H7 (cell line): ENCODE measurements around the gene KHDRBS2. TPM values are rescaled to one million over a fixed set of nuclear protein-coding genes. Genes with fewer than 3 reads are reported as not detected.

ENCODE experiments used
- DNase-seq: peaks from one replicate; pipeline ENCODE4 v3.0.0; 2012
- H3K27me3 ChIP-seq: 2 replicates; pipeline ENCODE4 v1.6.0; 2011; ENCODE audit warnings: mild to moderate bottlenecking, low read length; ENCODE audit not compliant: control insufficient read depth, insufficient read depth
- H3K36me3 ChIP-seq: replicated peaks from 2 replicates; pipeline ENCODE4 v1.5.1; 2011; ENCODE audit warnings: low read length; ENCODE audit not compliant: control insufficient read depth, insufficient read depth
- H3K4me3 ChIP-seq: 2 replicates; pipeline ENCODE4 v1.5.1; 2011; ENCODE audit warnings: low read depth, mild to moderate bottlenecking, control low read depth, low read length, moderate library complexity; ENCODE audit not compliant: insufficient read depth
- total RNA-seq: library from RNA; depleted of rRNA; stranded (reverse); fragments of >200 nt; shearing (Covaris generic); gene quantifications from 2 replicates; pipeline ENCODE4 v1.2.3, GENCODE V29; 2014

KHDRBS2 gene
- total RNA-seq, 1 experiment from 2014 or later = 3.7 TPM

- DNase-seq = no peak
- Histone ChIP-seq H3K27me3 (no peaks in the 10 kb centered on the region), H3K4me3 (no peak overlapping the region), H3K36me3 (no peaks in the 10 kb centered on the region)
Observed at GRCh38 chr6:62129127-62129526, 156.9 kb downstream of the KHDRBS2 start.

- no peaks in the 10 kb centered on the region for H3K27me3 ChIP-seq
- DNase-seq = no peak
- no peaks in the 10 kb centered on the region for H3K36me3 ChIP-seq
- H3K4me3 ChIP-seq = no peak overlapping the region
Observed at GRCh38 chr6:62119401-62119800, 166.6 kb downstream of the KHDRBS2 start.

DNA sequence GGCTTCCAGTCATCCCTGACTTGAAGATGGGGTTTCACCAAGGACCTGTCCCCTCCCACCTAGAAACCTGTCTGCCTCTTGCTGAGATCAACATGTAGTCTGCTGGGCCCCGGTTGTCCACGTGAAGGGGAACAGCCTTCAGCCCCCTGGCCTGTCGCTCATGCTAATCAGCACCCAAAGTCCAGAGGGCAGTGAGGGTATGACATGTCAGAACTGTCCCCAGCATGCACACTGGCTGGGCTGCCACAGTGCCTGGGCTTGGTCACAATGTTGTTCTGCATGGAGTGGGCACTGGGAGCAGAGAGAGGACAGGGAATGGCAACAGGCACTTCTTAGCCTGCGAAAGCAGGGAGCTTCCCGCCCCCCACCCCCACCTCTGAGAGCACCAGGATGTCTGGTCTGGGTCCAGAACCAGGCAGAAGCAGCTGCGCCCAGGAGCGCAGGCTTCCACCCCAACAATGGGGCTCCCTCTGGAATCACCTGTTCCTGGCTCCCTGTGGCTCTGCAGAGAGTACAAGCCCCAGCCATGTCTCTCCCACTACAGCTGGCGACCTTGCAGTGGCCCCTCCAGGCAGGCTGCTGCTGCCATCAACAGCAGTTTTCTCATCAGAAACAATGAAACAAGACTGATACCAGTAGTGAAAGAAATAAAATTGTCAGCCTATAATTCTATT lies 182.7 kb downstream of the KHDRBS2 start:
- Histone ChIP-seq H3K36me3 (no peaks in the 10 kb centered on the region), H3K27me3 (no peaks in the 10 kb centered on the region), H3K4me3 (no peak overlapping the region)
- no peak for DNase-seq

GRCh38 chr6:62102387-62102786 lies 183.6 kb downstream of the KHDRBS2 start:
- H3K36me3 ChIP-seq = no peaks in the 10 kb centered on the region
- H3K4me3 ChIP-seq = no peak overlapping the region
- no peaks in the 10 kb centered on the region for H3K27me3 ChIP-seq
- no peak for DNase-seq

DNA sequence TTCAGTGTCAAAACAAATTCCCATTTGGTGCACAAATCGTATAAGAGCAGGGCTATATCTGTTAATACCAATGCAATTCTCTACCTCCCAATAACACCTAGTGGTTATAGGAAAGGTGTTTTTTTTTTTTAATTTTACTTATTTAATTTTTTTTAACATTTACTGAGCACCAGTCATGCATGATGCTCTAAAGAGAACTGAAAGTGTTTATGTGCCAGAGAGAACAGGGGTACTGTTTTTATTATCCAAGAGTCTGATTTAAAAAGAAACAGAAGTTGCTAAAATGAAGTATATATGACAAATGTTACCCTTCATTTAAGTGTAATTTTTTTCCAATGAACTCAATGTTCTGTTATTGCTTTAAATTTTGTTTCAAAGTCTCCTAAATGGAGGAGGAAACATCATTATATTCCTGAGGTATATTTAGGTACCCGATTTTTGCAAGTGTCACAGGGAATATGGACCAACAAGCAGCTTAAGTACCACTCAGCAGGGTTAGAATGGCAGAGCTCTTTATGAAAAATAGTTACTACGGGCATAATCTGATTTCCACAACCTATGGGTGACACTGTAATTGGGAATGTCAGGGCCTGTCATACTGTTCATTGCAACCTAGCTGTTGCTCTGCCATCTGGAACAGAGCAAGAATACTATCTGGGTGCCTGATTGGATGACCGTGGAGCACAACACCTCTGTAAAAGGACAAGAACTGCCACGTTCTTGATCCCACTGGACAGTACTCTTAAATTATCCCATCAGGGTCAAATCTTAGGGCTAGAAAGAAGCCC lies 195.4 kb downstream of the KHDRBS2 start:
- DNase-seq = no peak
- H3K27me3 ChIP-seq = no peaks in the 10 kb centered on the region
- H3K36me3 ChIP-seq = no peaks in the 10 kb centered on the region
- no peak overlapping the region for H3K4me3 ChIP-seq

DNA sequence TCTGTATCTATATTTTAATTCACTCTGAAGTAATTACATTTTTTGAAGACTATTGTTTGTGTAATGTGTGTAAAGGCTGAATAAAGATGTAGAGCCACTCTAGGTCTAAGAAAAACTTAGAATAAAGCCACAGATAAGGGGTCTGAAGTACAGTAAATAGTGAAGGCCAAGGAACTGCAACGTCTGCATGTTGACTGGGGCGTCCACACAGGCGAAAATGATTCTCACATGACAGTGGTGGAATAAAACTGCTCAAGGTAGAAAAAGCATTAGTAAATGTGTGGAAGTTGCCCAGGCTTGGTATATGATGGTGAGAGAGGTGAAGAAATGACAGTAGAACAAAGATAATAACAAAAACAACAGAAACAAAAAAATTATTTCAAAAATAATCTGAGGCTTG lies 196.2 kb downstream of the KHDRBS2 start:
- no peaks in the 10 kb centered on the region for H3K27me3 ChIP-seq
- no peaks in the 10 kb centered on the region for H3K36me3 ChIP-seq
- no peak for DNase-seq
- H3K4me3 ChIP-seq = no peak overlapping the region

GRCh38 chr6:62086047-62086446 lies 200.0 kb downstream of the KHDRBS2 start:
- H3K36me3 ChIP-seq = no peaks in the 10 kb centered on the region
- no peak for DNase-seq
- no peaks in the 10 kb centered on the region for H3K27me3 ChIP-seq
- no peak overlapping the region for H3K4me3 ChIP-seq

DNA sequence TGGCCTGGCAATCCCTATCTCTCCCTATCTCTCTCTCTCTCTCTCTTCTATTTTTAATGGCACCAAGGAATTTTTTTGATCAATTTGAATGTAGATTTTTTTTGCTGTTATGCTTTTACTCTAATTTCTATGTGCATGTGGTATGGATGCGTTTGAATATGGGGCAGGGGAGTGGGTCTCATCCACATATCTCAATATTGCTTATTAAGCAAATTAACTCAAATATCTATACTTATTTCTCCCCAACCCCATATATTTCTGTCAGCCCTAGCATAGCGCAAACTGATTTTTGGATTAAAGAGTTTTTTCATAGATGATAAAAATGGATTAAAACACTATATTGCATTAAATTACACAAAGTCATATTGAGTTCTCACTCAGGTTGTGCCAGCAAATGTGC lies 210.2 kb downstream of the KHDRBS2 start:
- Histone ChIP-seq H3K27me3 (no peaks in the 10 kb centered on the region), H3K4me3 (no peak overlapping the region), H3K36me3 (no peaks in the 10 kb centered on the region; the same call in 1 of the 2 replicates)
- DNase-seq = no peak

GRCh38 chr6:62059901-62060300 lies 226.1 kb downstream of the KHDRBS2 start:
- no peaks in the 10 kb centered on the region for H3K27me3 ChIP-seq
- no peak overlapping the region for H3K4me3 ChIP-seq
- H3K36me3 ChIP-seq = no peaks in the 10 kb centered on the region
- no peak for DNase-seq

DNA sequence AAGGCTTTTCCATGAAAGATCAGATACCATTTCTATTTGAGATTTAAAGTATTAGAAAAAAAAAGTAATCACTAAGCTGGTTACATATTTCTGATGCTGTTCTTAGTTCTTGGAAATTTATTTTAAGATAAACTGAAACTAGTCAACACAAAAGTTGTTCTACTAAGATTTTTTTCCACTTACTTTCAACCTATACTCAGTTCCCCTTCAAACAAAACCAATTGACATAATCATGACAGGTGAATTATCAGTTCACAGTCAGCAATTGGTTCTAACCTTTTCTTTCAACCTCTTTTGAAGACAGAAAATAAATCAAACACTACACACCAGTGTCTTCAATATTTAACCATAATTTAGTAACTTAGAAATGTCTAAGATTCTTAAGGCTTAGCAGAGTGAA lies 228.7 kb downstream of the KHDRBS2 start:
- H3K4me3 ChIP-seq = no peak overlapping the region
- no peak for DNase-seq
- H3K36me3 ChIP-seq = no peaks in the 10 kb centered on the region
- no peaks in the 10 kb centered on the region for H3K27me3 ChIP-seq

DNA sequence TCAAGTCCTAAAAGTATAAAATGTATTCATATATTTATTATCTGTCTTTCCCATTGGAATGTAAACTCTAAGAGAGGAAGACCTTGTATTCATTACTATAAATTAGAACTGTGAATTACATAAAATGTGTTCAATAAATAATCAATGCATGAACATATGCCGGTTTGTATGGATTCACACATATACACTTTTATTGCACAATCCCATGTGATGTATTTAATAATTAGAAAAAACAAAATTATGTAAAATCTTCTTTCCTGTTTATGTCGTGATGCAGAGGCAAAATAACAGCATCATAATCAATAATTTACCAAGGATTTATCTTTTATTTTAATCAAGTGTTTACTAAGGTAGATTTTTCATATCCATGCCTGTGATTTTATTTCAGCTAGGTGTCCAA lies 240.5 kb downstream of the KHDRBS2 start:
- no peaks in the 10 kb centered on the region for H3K36me3 ChIP-seq
- no peak for DNase-seq

GRCh38 chr6:62043084-62043483 lies 242.9 kb downstream of the KHDRBS2 start:
- no peak for DNase-seq
- no peaks in the 10 kb centered on the region for H3K27me3 ChIP-seq
- no peak overlapping the region for H3K4me3 ChIP-seq
- no peaks in the 10 kb centered on the region for H3K36me3 ChIP-seq

More for the DNA sequence above, 240.5 kb downstream of the KHDRBS2 start:
- Histone ChIP-seq H3K27me3 (no peaks in the 10 kb centered on the region), H3K4me3 (no peak overlapping the region)

DNA sequence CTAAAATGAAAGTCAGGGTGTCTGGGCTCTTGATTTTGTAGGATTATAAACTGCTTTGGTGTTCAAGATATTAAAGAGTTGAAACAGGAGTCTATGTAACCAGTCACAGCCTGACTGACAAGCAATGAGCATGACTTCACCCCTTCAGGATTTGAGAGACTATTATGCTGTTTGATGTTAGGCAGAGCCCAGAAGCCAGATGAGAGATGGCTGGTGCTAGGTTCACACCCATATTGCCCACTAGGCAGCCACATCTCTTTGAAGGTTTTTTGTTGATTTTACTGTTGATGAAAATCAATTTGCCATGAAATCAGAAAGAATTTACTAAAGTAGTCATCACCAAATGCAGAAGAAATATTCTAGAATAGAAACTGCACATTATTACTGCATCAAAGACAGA lies 243.6 kb downstream of the KHDRBS2 start:
- no peaks in the 10 kb centered on the region for H3K36me3 ChIP-seq
- no peak overlapping the region for H3K4me3 ChIP-seq
- DNase-seq = no peak
- H3K27me3 ChIP-seq = no peaks in the 10 kb centered on the region

DNA sequence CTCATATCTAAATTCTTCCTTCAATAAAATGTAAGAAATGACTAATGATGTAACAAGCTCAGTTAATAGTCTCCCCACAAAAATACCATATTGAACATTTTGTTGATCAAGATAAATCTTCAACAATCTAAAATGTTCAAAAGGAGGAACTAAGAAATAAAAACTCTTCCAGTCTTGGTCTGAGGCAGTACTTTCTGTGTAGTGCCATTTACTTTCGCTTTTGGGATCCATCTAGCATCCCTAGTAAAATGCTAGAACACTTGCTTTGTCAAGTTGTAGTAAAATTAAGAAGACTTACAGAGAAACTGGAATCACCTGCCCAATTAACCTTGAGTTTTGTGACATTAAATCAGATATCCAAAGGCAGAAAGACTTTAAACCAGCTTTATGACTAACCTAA lies 246.4 kb downstream of the KHDRBS2 start:
- Histone ChIP-seq H3K4me3 (no peak overlapping the region), H3K36me3 (no peaks in the 10 kb centered on the region), H3K27me3 (no peaks in the 10 kb centered on the region)
- no peak for DNase-seq

GRCh38 chr6:62037445-62037844 lies 248.6 kb downstream of the KHDRBS2 start:
- no peak for DNase-seq
- Histone ChIP-seq H3K27me3 (no peaks in the 10 kb centered on the region), H3K4me3 (no peak overlapping the region), H3K36me3 (no peaks in the 10 kb centered on the region)
